Measurements from ENCODE around the gene ACSS2. TPM values are rescaled to one million over a fixed set of nuclear protein-coding genes. Genes with fewer than 3 reads are reported as not detected.

ACSS2 gene
- total and polyA plus RNA-seq, 10 of the 15 experiments (the other 5 are each of a cell fraction or from before 2014, with no cell fraction given): 2.8 to 37.2 (median 24.2) TPM

GRCh38 chr20:34974246-34974645, 97.8 kb downstream of the ACSS2 start (continued):
- TF ChIP-seq SREBF1 (IDR thresholded peaks at IDR 0.05; ENCODE audit: low read length): no peak
- TF ChIP-seq KLF5 (IDR thresholded peaks at IDR 0.05; ENCODE audit: partially characterized antibody): no peak
- TF ChIP-seq ZNF622 (IDR thresholded peaks at IDR 0.05): no peak
- no peak for TF ChIP-seq SMAD5 (IDR thresholded peaks at IDR 0.05; ENCODE audit: low read depth)

GRCh38 chr20:34976286-34976685, 99.9 kb downstream of the ACSS2 start:
- no peak for ATAC-seq
- no peaks in the 10 kb centered on the region for H3K4me1 ChIP-seq (ENCODE audit: control insufficient read depth, insufficient read depth, low read length)
- no peak overlapping the region for H3K4me3 ChIP-seq
- 77% methylated on average over 12 of the region's 12 CpGs for WGBS (ENCODE audit: insufficient coverage, insufficient replicate concordance, low lambda C conversion rate, missing lambda C conversion rate)
- no peak overlapping the region for H2AFZ ChIP-seq (ENCODE audit: control insufficient read depth, low read depth, low read length)
- no peak overlapping the region for H3K9ac ChIP-seq (ENCODE audit: control insufficient read depth, insufficient read depth, low read length)
- intact Hi-C loops (cut with micrococcal nuclease; ENCODE audit: unreplicated experiment) (no loop called here), in situ Hi-C loops (cut with MboI) (no loop called here)
- POLR2A ChIA-PET: no interaction called here
- H3K27ac ChIP-seq (ENCODE audit: control insufficient read depth, insufficient read depth): no peak overlapping the region
- RAD21 ChIA-PET (ENCODE audit: unreplicated experiment): no interaction called here
- SMC1A ChIA-PET (ENCODE audit: uncharacterized antibody, unreplicated experiment): no interaction called here
- no TSS peak for BruUV-seq (replicated peaks)
- no peaks in the 10 kb centered on the region for H4K20me1 ChIP-seq (ENCODE audit: control insufficient read depth, insufficient read depth)
- H3K4me2 ChIP-seq (ENCODE audit: control insufficient read depth, insufficient read depth): no peak overlapping the region
- no peaks in the 10 kb centered on the region for H3K9me3 ChIP-seq (replicated peaks; ENCODE audit: control insufficient read depth, insufficient read depth, low read length)
- no peaks in the 10 kb centered on the region for H3K27me3 ChIP-seq (replicated peaks in 1 of 2; ENCODE audit: control insufficient read depth in 2 of 2, insufficient read depth in 2 of 2, low read length in 1 of 2)
- H3K79me2 ChIP-seq (ENCODE audit: control insufficient read depth, insufficient read depth, low read length): no peaks in the 10 kb centered on the region
- H3K36me3 ChIP-seq (ENCODE audit: control insufficient read depth in 2 of 2, insufficient read depth in 2 of 2, low read length in 1 of 2): no peaks in the 10 kb centered on the region
- CTCF ChIA-PET: no interaction called here
- no peak for DNase-seq (ENCODE audit: low read depth, low spot score)
- no peak for TF ChIP-seq SREBF2 (IDR thresholded peaks at IDR 0.05; ENCODE audit: low read length)
- TF ChIP-seq SREBF1 (IDR thresholded peaks at IDR 0.05; ENCODE audit: low read length): no peak
- TF ChIP-seq POLR2AphosphoS2 (IDR thresholded peaks at IDR 0.05; ENCODE audit: low read depth, low read length): no peak
- no peak for TF ChIP-seq EGR1 (IDR thresholded peaks at IDR 0.05; ENCODE audit: borderline replicate concordance in 1 of 2, low read depth in 2 of 2, low read length in 2 of 2)
- no peak for TF ChIP-seq RELB (IDR thresholded peaks at IDR 0.05; ENCODE audit: low read depth)
- TF ChIP-seq E4F1 (IDR thresholded peaks at IDR 0.05; ENCODE audit: borderline replicate concordance, partially characterized antibody): no peak
- TF ChIP-seq SRF (IDR thresholded peaks at IDR 0.05; ENCODE audit: low read depth in 2 of 2, low read length in 2 of 2): no peak
- TF ChIP-seq SMAD1 (IDR thresholded peaks at IDR 0.05; ENCODE audit: low read depth, partially characterized antibody): no peak
- no peak for TF ChIP-seq CHD4 (IDR thresholded peaks at IDR 0.05)
- no peak for TF ChIP-seq ZZZ3 (IDR thresholded peaks at IDR 0.05; ENCODE audit: control insufficient read depth, insufficient read length, low read depth)
- no peak for FAIRE-seq

Measured in GM12878 (cell line).